ENCODE data around the gene TIGD2. TPM values are rescaled to one million over a fixed set of nuclear protein-coding genes. Genes with fewer than 3 reads are reported as not detected.

The TIGD2 gene
- total and polyA plus RNA-seq, 3 donors from 2014 or later = 4.0 to 11.5 (median 9.3) TPM

GRCh38 chr4:89099034-89099433 lies 12.3 kb upstream of the TIGD2 start:
- 90 to 92% methylated on average over 2 of the region's 2 CpGs for WGBS, 2 donors
- Histone ChIP-seq H3K9me3 (no peaks in the 10 kb centered on the region), H3K4me1 (no peaks in the 10 kb centered on the region), H3K27me3 (no peaks in the 10 kb centered on the region), H3K27ac (no peak overlapping the region), H3K36me3 (ENCODE audit: low read depth, missing control alignments) (no peaks in the 10 kb centered on the region), H3K4me3 (no peak overlapping the region)
- intact Hi-C loops (cut with DNase I; ENCODE audit: low total_unique reads) = no loop called here
- TF ChIP-seq CTCF (IDR thresholded peaks at IDR 0.05) = no peak
- no peak for TF ChIP-seq POLR2A (IDR thresholded peaks at IDR 0.05)
- DNase-seq = no peak

DNA sequence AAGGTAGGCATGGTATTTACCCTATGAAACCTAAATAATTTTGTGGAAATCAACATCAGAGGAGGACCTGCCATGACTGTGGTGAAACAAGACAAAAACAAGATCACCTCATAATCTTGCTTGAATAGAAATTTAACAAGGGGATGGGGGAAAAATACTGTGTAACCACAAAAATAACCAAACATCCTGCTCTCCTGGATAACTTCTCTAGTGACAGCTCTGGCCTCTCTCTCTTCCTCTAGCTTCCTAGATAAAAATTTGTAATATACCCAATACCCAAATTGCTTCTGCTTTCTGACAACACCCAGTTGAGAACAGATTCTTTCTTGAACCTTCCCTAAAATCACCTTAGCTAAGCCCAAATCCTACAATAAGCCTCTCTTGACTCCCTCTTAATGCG lies 11.9 kb upstream of the TIGD2 start:
- intact Hi-C loops (cut with DNase I; ENCODE audit: low total_unique reads) = no loop called here
- Histone ChIP-seq H3K27me3 (no peaks in the 10 kb centered on the region), H3K27ac (no peak overlapping the region), H3K4me1 (no peaks in the 10 kb centered on the region), H3K4me3 (no peak overlapping the region), H3K36me3 (ENCODE audit: low read depth, missing control alignments) (no peaks in the 10 kb centered on the region), H3K9me3 (no peaks in the 10 kb centered on the region)
- DNase-seq = no peak
- 94% methylated on average over 1 of the region's 1 CpG for WGBS, 2 donors
- TF ChIP-seq CTCF (IDR thresholded peaks at IDR 0.05) (no peak), POLR2A (IDR thresholded peaks at IDR 0.05) (no peak)

- intact Hi-C loops (cut with DNase I; ENCODE audit: low total_unique reads) = no loop called here
- 81 to 86% methylated on average over 3 of the region's 3 CpGs for WGBS, 2 donors
- Histone ChIP-seq H3K36me3 (ENCODE audit: low read depth, missing control alignments) (no peaks in the 10 kb centered on the region), H3K27me3 (no peaks in the 10 kb centered on the region), H3K4me1 (no peaks in the 10 kb centered on the region), H3K9me3 (no peaks in the 10 kb centered on the region), H3K27ac (no peak overlapping the region), H3K4me3 (no peak overlapping the region)
- no peak for TF ChIP-seq POLR2A (IDR thresholded peaks at IDR 0.05)
- no peak for TF ChIP-seq CTCF (IDR thresholded peaks at IDR 0.05)
- no peak for DNase-seq
These were observed 10.5 kb upstream of the TIGD2 start for GRCh38 chr4:89100853-89101252.

DNA sequence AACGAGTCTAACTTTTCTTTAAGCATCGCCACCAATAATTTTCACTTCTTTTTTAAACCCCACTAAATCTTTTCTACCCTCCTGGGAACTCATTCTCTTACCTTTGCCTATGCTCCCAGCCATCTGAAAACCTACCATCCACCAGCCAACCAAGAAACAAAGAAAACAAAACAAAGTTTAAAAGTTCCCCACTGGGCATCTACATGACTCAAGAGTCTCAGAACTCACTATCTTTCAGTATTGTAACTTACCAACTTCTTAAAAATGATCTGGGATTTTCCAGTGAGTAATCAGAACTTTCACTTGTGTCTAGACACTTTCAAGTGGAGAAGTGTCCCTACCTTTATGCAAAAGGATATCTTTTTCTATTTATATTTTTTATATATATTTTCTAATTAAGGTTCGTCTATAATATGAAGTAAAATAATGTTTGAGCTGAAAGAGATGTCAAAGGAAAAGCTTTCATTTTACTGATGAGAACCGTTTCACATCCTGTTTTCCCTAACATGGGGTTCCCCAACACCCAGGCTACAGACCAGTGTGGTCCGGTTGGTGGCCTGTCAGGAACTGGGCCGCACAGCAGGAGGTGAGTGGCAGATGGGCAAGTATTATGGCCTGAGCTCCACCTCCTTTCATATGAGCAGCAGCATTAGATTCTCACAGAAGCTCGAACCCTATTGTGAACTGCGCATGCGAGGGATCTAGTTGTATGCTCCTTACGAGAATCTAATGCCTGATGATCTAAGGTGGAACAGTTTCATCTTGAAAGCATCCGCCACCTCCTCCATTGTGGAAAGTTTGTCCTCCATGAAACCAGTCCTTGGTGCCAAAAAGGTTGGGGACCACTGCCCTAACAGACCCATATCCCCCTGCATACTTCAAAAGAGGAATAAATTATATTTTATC lies 9.8 kb upstream of the TIGD2 start:
- Histone ChIP-seq H3K27ac (no peak overlapping the region), H3K9me3 (no peaks in the 10 kb centered on the region), H3K4me1 (no peaks in the 10 kb centered on the region), H3K36me3 (ENCODE audit: low read depth, missing control alignments) (no peaks in the 10 kb centered on the region), H3K27me3 (no peaks in the 10 kb centered on the region), H3K4me3 (no peak overlapping the region)
- intact Hi-C loops (cut with DNase I; ENCODE audit: low total_unique reads) = no loop called here
- TF ChIP-seq CTCF (IDR thresholded peaks at IDR 0.05) (no peak), POLR2A (IDR thresholded peaks at IDR 0.05) (no peak)
- no peak for DNase-seq
- 90 to 94% methylated on average over 11 of the region's 11 CpGs for WGBS, 2 donors

- intact Hi-C loops (cut with DNase I; ENCODE audit: low total_unique reads) = no loop called here
- Histone ChIP-seq H3K4me1 (peaks cover 4% of the 10 kb centered on the region), H3K27me3 (no peaks in the 10 kb centered on the region), H3K27ac (no peak overlapping the region), H3K9me3 (no peaks in the 10 kb centered on the region), H3K36me3 (ENCODE audit: low read depth, missing control alignments) (no peaks in the 10 kb centered on the region), H3K4me3 (no peak overlapping the region)
- no peak for DNase-seq
- 95% methylated on average over 6 of the region's 6 CpGs for WGBS, 2 donors
- TF ChIP-seq POLR2A (IDR thresholded peaks at IDR 0.05) = no peak
- no peak for TF ChIP-seq CTCF (IDR thresholded peaks at IDR 0.05)
These were observed 5.6 kb upstream of the TIGD2 start for GRCh38 chr4:89105726-89106125.

Data from testis (tissue), 3 donors.